AG04450 (cell line): ENCODE data around the gene ZBTB20. TPM values are rescaled to one million over a fixed set of nuclear protein-coding genes. Genes with fewer than 3 reads are reported as not detected.

Experiments used
- CTCF ChIA-PET: fragments of 300-600, 350-600 bp; formaldehyde crosslinking; extraction: SDS; loops from one replicate; lab custom pipeline; 2022; ENCODE audit warnings: antibody characterized with exemption, inconsistent platforms; lab: Charles Lee
- POLR2A ChIA-PET: fragments of 350-600 bp; formaldehyde crosslinking; extraction: SDS; loops from one replicate; lab custom pipeline; 2021; ENCODE audit warnings: antibody characterized with exemption, inconsistent platforms; lab: Yijun Ruan, JAX
- DNase-seq: peaks from one replicate; pipeline ENCODE4 v3.0.0-alpha.2; 2011; ENCODE audit warnings: low read depth, low spot score
- H3K27ac ChIP-seq: one replicate; pipeline ENCODE4 v1.5.1; 2012; ENCODE audit warnings: low read depth, low read length, control low read depth
- H3K27me3 ChIP-seq: one replicate; pipeline ENCODE4 v1.6.0; 2012; ENCODE audit warnings: low read length; ENCODE audit not compliant: control insufficient read depth, insufficient read depth
- H3K4me3 ChIP-seq: 2 replicates; pipeline ENCODE4 v1.5.1; 2011; ENCODE audit warnings: mild to moderate bottlenecking, low read depth, low read length, control low read depth
- H3K9me3 ChIP-seq: 2 replicates; pipeline ENCODE4 v1.5.1; 2012; ENCODE audit warnings: low read length; ENCODE audit not compliant: control insufficient read depth, insufficient read depth
- polyA plus RNA-seq: library from polyadenylated mRNA; depleted of rRNA; stranded (reverse); fragments of >200 nt; gene quantifications from 2 replicates; pipeline ENCODE4 v1.2.3, GENCODE V29; 2011
- TF ChIP-seq, protein P1 (sequence below): IDR thresholded peaks from 2 replicates; pipeline ENCODE4 v1.5.1; 2011; ENCODE audit warnings: low read depth, low read length, control low read depth, inconsistent platforms

ZBTB20 gene
- polyA plus RNA-seq, 1 experiment: 3.0 TPM

GRCh38 chr3:114506591-114507300 lies 640.3 kb downstream of the ZBTB20 start:
- CTCF ChIA-PET: interaction anchor here (0.6 to 1.5 kb wide), 2 partner anchors 20 to 74 kb away, joined by 3 read pairs; no protein-coding TSS in a partner anchor
- Histone ChIP-seq H3K27me3 (no peaks in the 10 kb centered on the region), H3K9me3 (no peaks in the 10 kb centered on the region), H3K27ac (peak overlapping the region; percentile 22), H3K4me3 (no peak overlapping the region)
- DNase-seq: no peak
- POLR2A ChIA-PET: interaction anchor here (0.9 to 1.0 kb wide), 2 partner anchors 11 to 88 kb away, joined by 3 to 4 read pairs; no protein-coding TSS in a partner anchor
- TF ChIP-seq, protein P1, sequence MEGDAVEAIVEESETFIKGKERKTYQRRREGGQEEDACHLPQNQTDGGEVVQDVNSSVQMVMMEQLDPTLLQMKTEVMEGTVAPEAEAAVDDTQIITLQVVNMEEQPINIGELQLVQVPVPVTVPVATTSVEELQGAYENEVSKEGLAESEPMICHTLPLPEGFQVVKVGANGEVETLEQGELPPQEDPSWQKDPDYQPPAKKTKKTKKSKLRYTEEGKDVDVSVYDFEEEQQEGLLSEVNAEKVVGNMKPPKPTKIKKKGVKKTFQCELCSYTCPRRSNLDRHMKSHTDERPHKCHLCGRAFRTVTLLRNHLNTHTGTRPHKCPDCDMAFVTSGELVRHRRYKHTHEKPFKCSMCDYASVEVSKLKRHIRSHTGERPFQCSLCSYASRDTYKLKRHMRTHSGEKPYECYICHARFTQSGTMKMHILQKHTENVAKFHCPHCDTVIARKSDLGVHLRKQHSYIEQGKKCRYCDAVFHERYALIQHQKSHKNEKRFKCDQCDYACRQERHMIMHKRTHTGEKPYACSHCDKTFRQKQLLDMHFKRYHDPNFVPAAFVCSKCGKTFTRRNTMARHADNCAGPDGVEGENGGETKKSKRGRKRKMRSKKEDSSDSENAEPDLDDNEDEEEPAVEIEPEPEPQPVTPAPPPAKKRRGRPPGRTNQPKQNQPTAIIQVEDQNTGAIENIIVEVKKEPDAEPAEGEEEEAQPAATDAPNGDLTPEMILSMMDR: no peak

- ChIA-PET POLR2A (no interaction called here), CTCF (interaction anchor here (1.6 kb wide), 1 partner anchor 121 kb away, joined by 5 read pairs; no protein-coding TSS in a partner anchor)
- TF ChIP-seq, protein P1: no peak
- DNase-seq: no peak
- Histone ChIP-seq H3K27me3 (no peaks in the 10 kb centered on the region), H3K4me3 (no peak overlapping the region), H3K9me3 (no peaks in the 10 kb centered on the region), H3K27ac (no peak overlapping the region)
Observed at GRCh38 chr3:114504941-114505628, 642.0 kb downstream of the ZBTB20 start.

GRCh38 chr3:114502204-114502603 lies 644.9 kb downstream of the ZBTB20 start:
- POLR2A ChIA-PET: no interaction called here
- Histone ChIP-seq H3K27ac (no peak overlapping the region), H3K9me3 (no peaks in the 10 kb centered on the region), H3K4me3 (no peak overlapping the region), H3K27me3 (no peaks in the 10 kb centered on the region)
- TF ChIP-seq, protein P1: no peak
- CTCF ChIA-PET: no interaction called here
- DNase-seq: no peak

DNA sequence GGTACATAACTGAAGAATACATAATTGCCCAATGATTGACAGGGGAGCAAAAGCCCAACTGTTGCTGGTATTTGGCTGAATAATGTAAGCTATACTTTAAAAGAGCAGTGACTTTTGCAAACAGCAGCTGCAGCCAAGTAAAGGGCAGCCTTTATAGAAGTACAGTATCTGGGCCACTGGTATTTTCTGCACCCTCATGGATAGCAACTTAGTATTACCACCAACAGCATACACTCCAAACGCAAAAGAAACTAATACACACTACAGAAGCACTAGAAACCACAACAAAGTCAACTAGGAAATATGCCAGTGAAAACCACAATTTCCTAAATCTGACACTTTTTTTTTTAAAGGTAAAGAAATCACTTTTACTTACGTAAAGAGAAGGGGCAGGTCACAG lies 647.1 kb downstream of the ZBTB20 start:
- H3K9me3 ChIP-seq: no peaks in the 10 kb centered on the region

More for the DNA sequence above, 647.1 kb downstream of the ZBTB20 start:
- ChIA-PET CTCF (interaction anchor here (0.9 to 1.4 kb wide), 3 partner anchors 11 to 116 kb away, joined by 3 to 4 read pairs (median 3); no protein-coding TSS in a partner anchor), POLR2A (no interaction called here)
- no peak for DNase-seq
- Histone ChIP-seq H3K27ac (no peak overlapping the region), H3K4me3 (no peak overlapping the region), H3K27me3 (no peaks in the 10 kb centered on the region)
- TF ChIP-seq, protein P1: no peak
